ENCODE measurements around the gene C10orf53.

The C10orf53 gene

DNA sequence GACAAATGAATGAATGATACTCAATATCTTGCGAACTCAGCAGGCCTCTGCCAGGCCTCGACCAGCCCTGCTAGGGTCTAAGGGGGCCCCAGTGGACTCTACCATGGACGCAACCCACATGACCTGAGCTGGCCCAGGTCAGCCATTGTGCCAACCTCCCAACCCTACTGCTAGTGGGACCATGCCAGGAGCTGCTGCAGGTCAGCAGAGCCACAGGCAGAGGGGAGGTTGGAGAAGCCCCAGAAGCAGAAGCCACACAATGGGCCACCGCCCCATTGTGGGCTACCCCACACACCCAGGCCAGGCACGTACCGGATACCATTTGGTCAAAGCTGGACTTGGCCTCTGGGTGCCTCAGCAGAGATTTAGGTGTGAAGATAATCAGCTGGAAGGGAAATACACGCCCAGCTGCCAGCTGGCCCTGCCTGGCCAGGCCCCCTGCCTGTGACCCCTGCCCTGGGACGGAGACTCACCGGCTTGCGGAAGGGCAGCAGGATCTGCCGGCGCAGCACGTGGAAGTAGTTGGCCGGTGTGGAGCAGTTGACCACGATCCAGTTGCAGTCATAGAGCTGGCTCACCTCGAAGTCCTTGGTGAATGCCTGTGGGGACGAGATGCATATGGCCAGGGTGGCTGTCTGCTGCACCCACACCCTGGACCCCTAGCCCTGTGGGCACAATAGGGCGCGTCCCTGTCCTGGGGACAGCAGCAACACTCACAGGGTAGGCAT, 58.2 kb downstream of the C10orf53 start:
- DNase-seq (ENCODE audit: low read depth in 1 of 2, low spot score in 1 of 2) = no peak

DNA sequence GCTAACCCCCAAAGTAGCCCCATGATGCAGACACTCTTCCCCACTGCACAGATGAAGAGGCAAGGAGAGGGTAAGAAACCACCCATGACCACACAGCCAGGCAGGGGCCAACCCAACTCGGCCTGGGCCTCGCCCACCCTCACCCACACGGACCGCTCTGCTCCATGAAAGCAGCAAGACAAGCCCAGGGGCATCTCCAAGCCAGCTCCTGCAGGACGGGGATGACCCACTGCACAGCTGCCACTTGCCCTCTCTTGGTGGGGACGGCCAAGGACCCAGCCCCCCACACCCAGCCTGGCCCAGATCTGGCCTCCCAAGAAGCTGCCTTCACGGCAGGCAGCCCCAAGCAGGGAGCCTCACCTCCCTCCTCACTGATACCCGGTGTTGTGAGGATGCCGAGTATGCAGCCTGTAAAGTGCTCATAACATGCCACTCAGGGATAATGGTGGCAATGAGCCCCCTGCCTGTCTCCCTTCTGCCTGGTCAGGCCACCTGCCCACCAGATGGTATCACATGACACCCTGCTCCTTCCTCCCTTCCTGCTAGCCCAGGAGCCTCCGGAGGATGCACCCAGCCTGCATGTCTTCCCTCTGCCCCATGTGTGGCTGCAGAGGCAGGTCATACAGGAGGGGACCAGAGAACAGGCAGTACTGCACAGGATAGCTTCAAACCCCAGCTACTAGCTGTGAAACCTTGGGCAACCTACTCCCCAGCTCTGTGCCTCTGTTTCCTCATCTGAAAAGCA, 59.3 kb downstream of the C10orf53 start:
- no peak for DNase-seq (ENCODE audit: low read depth in 1 of 2, low spot score in 1 of 2)

DNA sequence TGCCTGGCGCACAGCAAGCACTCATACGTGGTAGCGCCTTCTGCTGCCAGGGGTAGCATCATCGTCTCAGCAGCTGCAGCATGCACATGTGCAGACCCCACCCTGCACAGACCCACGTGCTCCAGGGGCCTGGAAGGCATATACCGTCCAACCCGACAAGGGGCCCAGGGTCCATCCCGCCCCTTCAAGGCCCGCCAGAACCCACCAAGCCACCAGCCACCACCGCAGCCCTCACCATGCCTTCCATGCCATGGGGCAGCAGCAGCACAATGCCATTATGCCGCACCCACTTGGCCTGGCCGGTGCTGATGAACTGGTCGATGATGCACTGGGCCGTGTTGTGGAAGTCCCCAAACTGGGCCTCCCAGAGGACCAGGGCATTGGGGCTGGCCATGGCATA, 60.0 kb downstream of the C10orf53 start:
- DNase-seq (ENCODE audit: low read depth in 1 of 2, low spot score in 1 of 2) = no peak

DNA sequence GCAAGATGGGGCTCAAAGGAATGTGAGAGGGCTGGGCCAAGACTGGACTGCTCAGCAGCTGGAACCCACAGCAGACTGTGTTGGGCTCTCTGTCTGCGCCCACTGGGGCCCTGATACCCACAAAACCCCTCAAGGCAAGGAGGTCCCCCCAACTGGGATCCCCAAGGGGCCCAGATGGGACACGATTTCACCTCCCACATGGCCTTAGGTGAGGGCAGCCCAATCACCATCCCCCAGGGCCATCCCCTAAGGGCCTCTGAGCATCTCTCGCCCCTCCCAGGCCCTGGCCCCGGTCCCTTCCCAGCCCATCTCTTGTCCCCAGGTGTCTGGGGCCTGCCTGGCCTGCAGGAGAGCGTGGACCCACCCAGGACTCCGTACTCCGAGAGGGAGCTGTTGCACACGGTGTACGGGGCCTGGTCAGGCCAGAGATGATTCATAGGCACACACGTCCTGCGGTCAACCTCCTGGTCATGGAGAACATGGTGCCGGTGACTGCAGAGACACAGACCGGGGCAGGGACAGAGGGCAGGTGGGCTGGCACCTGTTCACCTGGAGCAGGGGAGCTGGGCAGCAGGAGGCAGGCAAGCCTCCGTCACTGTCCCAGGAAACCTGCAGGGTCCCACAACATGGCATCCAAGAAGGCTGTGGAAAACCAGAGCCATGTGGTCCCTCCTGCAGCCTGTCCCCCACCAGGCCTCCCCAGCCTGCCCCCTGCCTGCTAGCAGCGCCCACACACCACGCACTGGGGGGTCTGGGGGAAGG, 61.1 kb downstream of the C10orf53 start:
- DNase-seq (ENCODE audit: low read depth in 1 of 2, low spot score in 1 of 2) = no peak

DNA sequence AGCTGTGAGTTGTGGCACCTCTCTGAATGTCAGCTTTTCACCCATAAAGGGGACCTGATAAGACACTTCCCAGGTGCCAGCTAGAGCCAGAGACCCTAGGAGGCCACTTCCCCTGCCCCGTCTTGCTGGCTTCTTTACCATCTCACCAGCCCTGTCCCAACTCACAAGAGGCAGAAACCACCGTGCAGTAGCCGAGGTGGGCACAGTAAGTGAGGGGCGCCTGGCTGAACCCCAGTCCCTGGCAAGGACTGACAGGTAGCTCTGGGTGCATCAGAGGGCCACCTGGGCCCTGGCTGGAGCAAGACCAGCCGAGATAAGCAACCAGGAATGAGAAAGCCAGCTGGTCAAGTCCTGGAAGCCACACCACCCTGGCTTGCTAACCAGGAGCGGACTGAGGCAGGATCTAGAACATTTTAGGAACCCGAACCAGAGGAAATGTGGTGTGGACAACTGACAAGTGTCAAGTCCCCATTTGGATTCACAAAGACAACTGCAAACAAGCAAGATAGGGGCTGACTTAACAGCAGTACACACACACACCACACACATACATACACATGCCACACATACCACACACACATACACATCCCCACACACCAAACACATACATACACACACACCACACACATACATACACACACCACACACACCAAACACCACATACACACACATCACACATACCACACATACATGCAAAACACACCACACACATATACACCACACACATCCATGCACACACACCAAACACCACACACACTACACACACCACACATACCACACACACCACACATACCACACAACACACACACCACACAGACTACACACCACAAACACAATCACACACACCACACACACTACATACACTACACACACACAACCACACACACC, 61.9 kb downstream of the C10orf53 start:
- DNase-seq (ENCODE audit: low read depth in 1 of 2, low spot score in 1 of 2) = no peak

DNA sequence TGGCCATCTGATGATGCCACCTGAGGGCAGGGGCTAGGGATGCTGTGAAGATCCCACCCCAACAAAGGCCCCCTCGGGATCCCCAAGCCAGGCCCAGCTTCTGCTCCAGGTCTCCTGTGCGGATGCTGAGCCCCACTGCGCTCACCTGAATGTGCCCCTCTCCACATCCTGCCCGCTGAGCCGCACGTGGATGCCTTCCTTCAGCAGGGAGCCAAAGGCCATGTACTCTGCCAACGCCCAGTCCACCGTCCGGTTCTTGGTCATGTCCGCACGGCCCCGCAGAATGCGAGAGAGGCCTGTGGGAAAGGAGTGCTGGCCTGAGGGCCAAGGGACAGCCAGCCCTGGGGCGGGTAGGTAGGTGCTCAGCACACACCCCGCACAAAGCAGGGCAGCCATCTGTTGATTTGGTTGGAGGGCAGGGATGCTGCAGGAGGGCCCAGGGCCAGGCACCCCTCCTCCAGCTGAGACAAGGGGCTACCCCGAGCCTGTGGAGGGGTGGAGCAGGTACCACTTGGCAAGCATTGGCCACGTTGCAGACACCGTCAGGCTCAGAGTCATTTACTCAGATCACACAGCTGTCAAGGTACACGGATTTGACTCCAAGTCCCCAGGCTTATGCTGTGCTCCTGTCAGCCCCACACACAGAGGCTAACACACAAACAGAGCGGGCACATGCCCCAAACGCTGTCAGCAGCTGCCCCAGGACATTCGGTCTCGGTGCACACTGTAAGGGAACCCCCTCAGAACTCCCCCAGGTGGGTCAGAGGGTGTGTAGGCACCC, 63.4 kb downstream of the C10orf53 start:
- DNase-seq (ENCODE audit: low read depth in 1 of 2, low spot score in 1 of 2) = no peak

DNA sequence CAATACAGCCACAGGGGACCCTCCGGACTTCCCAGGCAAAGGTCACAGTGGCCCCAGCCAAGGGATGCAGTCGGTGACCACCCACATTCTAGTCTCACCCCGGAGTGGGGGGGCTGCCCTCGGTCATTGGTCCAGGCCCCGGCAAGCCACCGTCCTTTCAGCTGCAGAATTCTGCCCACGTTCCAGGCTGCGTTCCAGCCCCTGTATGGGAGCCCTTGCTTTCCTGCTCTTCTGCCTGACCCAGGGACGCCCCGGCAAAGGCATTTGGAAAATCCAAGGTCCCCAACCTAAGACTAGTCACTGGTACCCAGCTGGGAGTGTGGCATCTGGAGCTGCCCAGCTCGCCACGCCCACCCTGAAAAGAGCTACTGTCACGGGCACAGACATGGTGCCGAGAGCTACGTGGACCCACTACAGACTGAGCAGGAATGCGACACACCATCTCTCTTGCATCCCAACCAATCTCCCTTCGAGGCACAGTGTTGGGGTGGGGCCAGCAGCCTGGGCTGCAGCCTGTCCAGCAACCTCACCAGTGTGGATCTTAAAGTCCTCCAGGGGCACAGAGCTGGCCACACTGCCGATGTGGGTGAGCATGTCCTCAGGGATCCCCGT, 64.1 kb downstream of the C10orf53 start:
- DNase-seq (ENCODE audit: low read depth in 1 of 2, low spot score in 1 of 2) = no peak

DNA sequence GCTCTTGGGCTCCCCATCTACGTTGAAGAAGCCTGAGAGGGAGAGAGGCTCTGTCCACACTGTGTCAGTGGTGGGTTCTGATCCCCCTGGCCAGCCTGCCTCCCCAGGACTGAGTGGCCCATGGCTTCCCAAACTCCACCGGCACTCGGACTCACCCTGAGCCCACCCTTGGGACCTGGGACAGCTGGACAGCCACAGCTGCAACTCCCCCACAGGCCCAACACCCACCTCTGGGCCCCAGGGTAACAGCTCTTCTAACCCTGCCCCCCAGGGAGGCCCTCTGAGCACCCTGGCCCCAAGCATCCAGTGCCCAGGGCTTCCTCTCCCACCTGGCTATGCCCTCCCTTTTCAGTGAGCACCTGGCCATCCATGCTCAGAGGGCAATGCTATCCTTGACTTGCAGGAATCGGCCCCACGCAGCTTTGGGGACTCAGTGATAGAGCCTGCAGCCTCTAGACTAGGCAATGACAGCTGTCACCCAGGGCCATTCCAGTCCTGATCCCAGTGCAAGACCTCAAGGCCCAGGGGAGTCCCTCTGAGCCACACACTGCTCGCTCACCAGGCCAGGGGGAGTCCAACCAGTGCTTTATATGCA, 64.7 kb downstream of the C10orf53 start:
- DNase-seq (ENCODE audit: low read depth in 1 of 2, low spot score in 1 of 2) = no peak

DNA sequence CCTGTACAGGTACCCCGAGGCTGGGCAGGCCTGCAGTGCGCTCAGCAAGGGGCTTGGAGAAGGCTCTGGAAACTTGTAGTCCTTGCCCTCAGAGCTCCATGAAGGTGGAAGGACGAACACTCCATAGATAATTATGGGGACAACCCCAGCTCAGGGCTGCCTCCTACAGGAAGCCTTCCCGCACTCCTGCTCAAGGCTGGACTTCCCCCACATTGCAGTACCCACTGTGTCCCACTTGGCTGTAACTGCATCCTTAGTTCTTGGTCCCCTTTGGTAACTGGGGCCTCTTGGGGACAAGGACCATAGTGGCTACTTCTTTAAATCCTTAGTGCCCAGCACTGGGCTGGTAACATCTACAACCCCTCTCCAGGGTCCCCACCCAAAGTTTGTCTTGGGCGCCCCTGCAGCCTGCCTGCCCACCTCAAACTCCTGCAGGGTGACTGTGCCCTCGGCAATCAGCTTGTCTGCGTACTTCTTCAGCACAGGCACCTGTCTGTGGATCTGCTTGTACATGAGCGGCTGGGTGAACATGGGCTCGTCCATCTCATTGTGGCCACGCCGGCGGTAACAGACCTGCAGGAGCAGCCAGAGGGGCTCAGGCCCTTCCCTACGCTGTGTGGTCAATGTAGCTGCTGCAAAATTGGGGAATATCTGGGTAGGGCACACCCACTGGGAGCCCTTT, 65.6 kb downstream of the C10orf53 start:
- DNase-seq (ENCODE audit: low read depth in 1 of 2, low spot score in 1 of 2) = no peak

DNA sequence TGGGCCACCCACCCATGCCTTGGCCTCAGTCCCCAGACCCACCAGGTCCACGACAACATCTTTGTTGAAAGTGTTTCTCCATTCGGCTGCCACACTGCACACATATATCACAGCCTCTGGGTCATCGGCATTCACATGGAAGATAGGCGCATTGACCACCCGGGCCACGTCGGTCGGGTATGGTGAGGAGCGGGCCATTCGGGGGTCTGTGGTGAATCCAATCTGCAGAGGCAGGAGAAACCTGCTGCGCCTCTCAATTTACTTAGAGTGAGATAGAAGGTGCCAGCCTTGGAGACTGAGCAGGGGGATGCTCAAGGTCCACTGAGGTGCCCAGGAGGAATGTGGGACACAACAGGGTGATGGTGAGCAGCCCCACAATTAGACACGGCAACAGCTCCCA, 66.3 kb downstream of the C10orf53 start:
- no peak for DNase-seq (ENCODE audit: low read depth in 1 of 2, low spot score in 1 of 2)

DNA sequence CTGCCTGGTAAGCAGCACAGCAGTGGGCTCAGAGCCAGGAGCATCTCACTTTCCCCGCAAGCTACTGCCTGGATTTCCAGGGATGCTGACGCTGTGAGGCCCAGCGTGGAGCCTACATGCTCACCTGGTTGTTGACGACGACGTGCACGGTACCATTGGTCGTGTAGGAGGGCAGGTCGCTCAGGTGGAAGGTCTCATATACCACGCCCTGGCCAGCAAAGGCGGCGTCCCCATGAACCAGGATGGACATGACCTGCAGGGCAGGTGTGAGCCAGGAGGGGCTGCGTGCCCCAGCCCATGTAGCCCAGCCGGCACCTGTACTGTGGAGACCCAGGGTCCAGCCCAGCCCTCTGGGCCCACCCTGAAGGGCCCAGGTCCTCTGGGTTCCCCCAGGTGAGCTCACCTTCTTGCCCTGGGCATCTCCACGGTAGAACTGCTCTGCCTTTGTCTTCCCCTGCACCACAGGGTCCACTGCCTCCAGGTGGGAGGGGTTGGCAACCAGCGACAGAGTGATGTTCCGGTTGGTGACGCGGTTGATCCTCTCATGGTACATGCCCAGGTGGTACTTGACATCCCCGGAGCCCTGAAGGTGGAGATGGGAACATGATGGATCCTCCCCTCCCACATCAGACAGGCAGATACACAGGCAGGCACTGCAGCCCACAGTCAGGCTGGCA, 67.3 kb downstream of the C10orf53 start:
- DNase-seq (ENCODE audit: low read depth in 1 of 2, low spot score in 1 of 2) = no peak
